C4-2B (cell line): Measurements from ENCODE around the gene RTN1.

Experiments
- CTCF ChIP-seq: fragments of 450-650 bp; conservative IDR thresholded peaks from 2 replicates; pipeline ENCODE4 v1.5.1; 2017; ENCODE audit warnings: mild to moderate bottlenecking
- ZFX ChIP-seq: fragments of 450-650 bp; IDR thresholded peaks from 2 replicates; pipeline ENCODE4 v1.6.1; 2017

- no peak for TF ChIP-seq CTCF
- no peak for TF ChIP-seq ZFX
These were observed 142.3 kb downstream of the RTN1 start for GRCh38 chr14:59728304-59728703.
